Stomach (tissue), 9 donors: ENCODE results near the gene SETD1B. TPM values are rescaled to one million over a fixed set of nuclear protein-coding genes. Genes with fewer than 3 reads are reported as not detected.
"Not testable (repeated sequence)": the region's sequence is repeated elsewhere in the genome, so short reads cannot be mapped to it uniquely, and the experiment has no call there.

Experiments used
- DNase-seq, 2 donors: peaks; one replicate each; pipeline versions ENCODE4 v3.0.0 to v3.0.0-alpha.2; 2013 to 2019
- H3K27ac ChIP-seq, 5 donors: fragments of 200-600 bp in 4 of 5; sonication (generic) in 4 of 5; one replicate each; pipeline ENCODE4 v1.5.1; 2013 to 2019; ENCODE audit warnings: mild to moderate bottlenecking in 1 of 5, moderate library complexity in 1 of 5
- H3K27me3 ChIP-seq, 3 donors: fragments of 200-600 bp; sonication (generic); one replicate each; pipeline ENCODE4 v1.5.1; 2017 to 2019; ENCODE audit warnings: mixed run types in 1 of 3
- H3K36me3 ChIP-seq, 4 donors: fragments of 200-600 bp; sonication (generic); 1 replicate in 3 of 4; 2 replicates in 1 of 4; pipeline ENCODE4 v1.5.1; 2016 to 2019
- H3K4me1 ChIP-seq, 4 donors: fragments of 200-600 bp; sonication (generic); one replicate each; pipeline ENCODE4 v1.5.1; 2016 to 2019
- H3K4me3 ChIP-seq, 4 donors: fragments of 200-600 bp; sonication (generic) in 3 of 4; one replicate each; pipeline ENCODE4 v1.5.1; 2016 to 2019; ENCODE audit warnings: mild to moderate bottlenecking in 1 of 4
- H3K9me3 ChIP-seq, 4 donors: fragments of 200-600 bp; sonication (generic); one replicate each; pipeline ENCODE4 v1.5.1; 2016 to 2019
- CTCF ChIP-seq, 7 experiments: fragments of 450-650 bp in 4 of 7; fragments of 200-600 bp in 3 of 7; sonication (generic) in 3 of 7; IDR thresholded peaks; one replicate each; pipeline ENCODE4 v1.5.1; 2016 to 2019; ENCODE audit warnings: antibody characterized with exemption in 7 of 7, control low read depth in 2 of 7, mild to moderate bottlenecking in 1 of 7
- WGBS, 5 donors: extraction: QIAGEN DNeasy Blood & Tissue Kit in 3 of 5; methylation state at CpG; one replicate each; pipeline versions ENCODE4 v1.1.5 to v1.1.7; 2013 to 2018; 5-methylcytosine and 5-hydroxymethylcytosine counted together
- intact Hi-C: fragments of 100-400 bp; cut with DNase I; formaldehyde crosslinking; loops from one replicate; pipeline ENCODE4 v1.15.1; 2023; ENCODE audit warnings: low total_unique reads
- polyA plus RNA-seq, 3 donors: library from polyadenylated mRNA; stranded (reverse); fragments of 200-250 nt; gene quantifications; one replicate each; pipeline ENCODE4 v1.2.3, GENCODE V29; 2013
- small RNA-seq, 4 donors: library from RNA; depleted of rRNA; stranded (forward); fragments of <200 nt; gene quantifications; one replicate each; pipeline ENCODE3, GENCODE V24; 2016
- total RNA-seq, 5 donors: library from RNA; depleted of rRNA; stranded (reverse); fragments of >200 nt; gene quantifications; one replicate each; pipeline versions ENCODE4 v1.1.0 to v1.2.3, GENCODE V29; 2014 to 2016
- donor health status: healthy with polysubstance abuse.
- donor health status: Bipolar disorder and iron deficiency.
- donor health status: healthy.

Gene SETD1B
- total and polyA plus RNA-seq, 8 donors: 3.2 to 27.5 (median 8.2) TPM

- no peak for TF ChIP-seq CTCF (IDR thresholded peaks at IDR 0.05)
- Histone ChIP-seq H3K27me3 (no peaks in the 10 kb centered on the region), H3K4me3 (no peak overlapping the region), H3K9me3 (no peaks in the 10 kb centered on the region), H3K4me1 (peaks cover 0 to 14% (median 9%) of the 10 kb centered on the region in 4 donors), H3K27ac (no peak overlapping the region), H3K36me3 (no peaks in the 10 kb centered on the region)
- 86 to 95% (median 90%) methylated on average over 6 of the region's 6 CpGs for WGBS, 5 donors
- intact Hi-C loops: no loop called here
- DNase-seq: no peak
These were observed 71.8 kb downstream of the SETD1B start for GRCh38 chr12:121875582-121875981.

- intact Hi-C loops: not testable (repeated sequence)
- WGBS, 5 donors: 89 to 95% (median 94%) methylated on average over 8 of the region's 8 CpGs
These were observed 72.3 kb downstream of the SETD1B start for GRCh38 chr12:121876080-121876447.

More at GRCh38 chr12:121876080-121876447, 72.3 kb downstream of the SETD1B start:
- not testable (repeated sequence) for H3K36me3 ChIP-seq, H3K4me3 ChIP-seq, H3K27ac ChIP-seq, DNase-seq, H3K9me3 ChIP-seq, H3K27me3 ChIP-seq
- H3K4me1 ChIP-seq: peaks cover 0 to 14% (median 9%) of the 10 kb centered on the region in 4 donors

Small RNA genes within 50 kb of the gene (small RNA-seq; reads per million reads assigned to genes)
- 0 reads per million in 4 donors for gene AC069503.3

Other genes with a start within 250 kb of the SETD1B start
- gene KDM2B, start 223.0 kb upstream of the SETD1B start, total RNA-seq: 10 to 100 TPM in 4 of 5 donors, 1 to 10 TPM in 1; 5.8 to 72.8 (median 17.1) TPM
- gene KDM2B, start 223.0 kb upstream of the SETD1B start, polyA plus RNA-seq: 1 to 10 TPM; 7.8 to 9.0 (median 8.0) TPM
- 10 to 100 TPM in 2 of 5 donors, 1 to 10 TPM in 2, under 1 TPM in 1; 0.45 to 37.9 (median 7.9) TPM for gene ORAI1, start 177.5 kb upstream of the SETD1B start, total RNA-seq
- gene ORAI1, start 177.5 kb upstream of the SETD1B start, polyA plus RNA-seq: 10 to 100 TPM in 1 of 3 donors, 1 to 10 TPM in 2; 5.5 to 13.7 (median 9.3) TPM
- under 1 TPM in 2 of 5 donors, not detected in 3; under 0.01 to 0.55 TPM for gene MORN3, start 134.4 kb upstream of the SETD1B start, total RNA-seq
- under 1 TPM; 0.20 to 0.87 (median 0.46) TPM for gene MORN3, start 134.4 kb upstream of the SETD1B start, polyA plus RNA-seq
- gene TMEM120B, start 91.3 kb upstream of the SETD1B start, total RNA-seq: 10 to 100 TPM in 1 of 5 donors, 1 to 10 TPM in 3, under 1 TPM in 1; 0.58 to 11.6 (median 8.3) TPM
- 1 to 10 TPM; 2.6 to 4.4 (median 3.1) TPM for gene TMEM120B, start 91.3 kb upstream of the SETD1B start, polyA plus RNA-seq
- gene RHOF, start 10.3 kb upstream of the SETD1B start, total RNA-seq: 100 to 1,000 TPM in 1 of 5 donors, 10 to 100 TPM in 3, 1 to 10 TPM in 1; 8.0 to 105 (median 29.5) TPM
- 10 to 100 TPM in 2 of 3 donors, 1 to 10 TPM in 1; 3.2 to 36.4 (median 13.6) TPM for gene RHOF, start 10.3 kb upstream of the SETD1B start, polyA plus RNA-seq
- gene HPD, start 54.9 kb downstream of the SETD1B start, total RNA-seq: under 1 TPM in 1 of 5 donors, not detected in 4; 0.73 TPM
- gene HPD, start 54.9 kb downstream of the SETD1B start, polyA plus RNA-seq: 1 to 10 TPM in 1 of 3 donors, under 1 TPM in 1, not detected in 1; 0.40 to 3.1 TPM
- 10 to 100 TPM in 3 of 5 donors, 1 to 10 TPM in 2; 2.9 to 38.8 (median 14.0) TPM for gene PSMD9, start 84.8 kb downstream of the SETD1B start, total RNA-seq
- gene PSMD9, start 84.8 kb downstream of the SETD1B start, polyA plus RNA-seq: 10 to 100 TPM; 44.1 to 97.3 (median 85.5) TPM
- 1 to 10 TPM in 3 of 5 donors, under 1 TPM in 1, not detected in 1; 0.29 to 2.8 (median 1.2) TPM for gene CFAP251, start 114.6 kb downstream of the SETD1B start, total RNA-seq
- 1 to 10 TPM in 1 of 3 donors, under 1 TPM in 1, not detected in 1; 0.85 to 1.2 TPM for gene CFAP251, start 114.6 kb downstream of the SETD1B start, polyA plus RNA-seq
- 10 to 100 TPM in 1 of 5 donors, 1 to 10 TPM in 4; 2.0 to 11.6 (median 2.9) TPM for gene BCL7A, start 217.9 kb downstream of the SETD1B start, total RNA-seq
- gene BCL7A, start 217.9 kb downstream of the SETD1B start, polyA plus RNA-seq: 1 to 10 TPM; 1.5 to 3.4 (median 2.6) TPM